Liver (tissue), 9 donors: Measurements from ENCODE around the gene CEMIP. TPM values are rescaled to one million over a fixed set of nuclear protein-coding genes. Genes with fewer than 3 reads are reported as not detected.

Source experiments
- DNase-seq: peaks from one replicate; pipeline ENCODE4 v3.0.0-alpha.2; 2017; ENCODE audit warnings: low spot score
- H3K27ac ChIP-seq, 2 donors: one replicate each; pipeline ENCODE4 v1.7.0; 2013; ENCODE audit warnings: inconsistent platforms in 2 of 2, low read length in 2 of 2, control low read depth in 1 of 2, low read depth in 1 of 2, mild to moderate bottlenecking in 1 of 2
- H3K27me3 ChIP-seq, 4 donors: one replicate each; pipeline versions ENCODE4 v1.6.1 to v1.7.0; 2013; ENCODE audit warnings: low read length in 3 of 4, inconsistent platforms in 1 of 4, mild to moderate bottlenecking in 1 of 4, moderate library complexity in 1 of 4; ENCODE audit not compliant: control insufficient read depth in 4 of 4, insufficient read depth in 4 of 4
- H3K36me3 ChIP-seq, 4 donors: one replicate each; pipeline versions ENCODE4 v1.6.1 to v1.7.0; 2013; ENCODE audit warnings: low read length in 3 of 4, mild to moderate bottlenecking in 3 of 4, low read depth in 1 of 4, moderate library complexity in 1 of 4; ENCODE audit not compliant: control insufficient read depth in 4 of 4, insufficient read depth in 3 of 4
- H3K4me1 ChIP-seq, 4 donors: one replicate each; pipeline versions ENCODE4 v1.6.1 to v1.7.0; 2013; ENCODE audit warnings: low read length in 3 of 4, mild to moderate bottlenecking in 3 of 4, moderate library complexity in 1 of 4; ENCODE audit not compliant: control insufficient read depth in 4 of 4, insufficient read depth in 4 of 4
- H3K4me3 ChIP-seq, 3 donors: one replicate each; pipeline versions ENCODE4 v1.6.1 to v1.7.0; 2013; ENCODE audit warnings: low read length in 3 of 3, control low read depth in 1 of 3, low read depth in 1 of 3, mild to moderate bottlenecking in 1 of 3
- H3K9ac ChIP-seq, 2 donors: one replicate each; pipeline ENCODE4 v1.7.0; 2013; ENCODE audit warnings: low read length in 2 of 2, mild to moderate bottlenecking in 2 of 2, moderate library complexity in 2 of 2, control low read depth in 1 of 2, low read depth in 1 of 2
- H3K9me3 ChIP-seq, 4 donors: one replicate each; pipeline versions ENCODE4 v1.6.1 to v1.7.0; 2013; ENCODE audit warnings: low read length in 3 of 4; ENCODE audit not compliant: control insufficient read depth in 4 of 4
- FOXA1 ChIP-seq: IDR thresholded peaks from 2 replicates; pipeline ENCODE4 v1.6.1; 2016; ENCODE audit warnings: antibody characterized with exemption
- FOXA2 ChIP-seq: IDR thresholded peaks from 2 replicates; pipeline ENCODE4 v1.6.1; 2016; ENCODE audit warnings: antibody characterized with exemption
- GABPA ChIP-seq, 2 donors: IDR thresholded peaks in 1 of 2; conservative IDR thresholded peaks in 1 of 2; 2 replicates each; pipeline ENCODE4 v1.6.1; 2016; ENCODE audit warnings: antibody characterized with exemption in 2 of 2, mild to moderate bottlenecking in 1 of 2, moderate library complexity in 1 of 2
- HNF4A ChIP-seq, 2 donors: conservative IDR thresholded peaks; 2 replicates each; pipeline ENCODE4 v1.6.1; 2016; ENCODE audit warnings: antibody characterized with exemption in 2 of 2, mild to moderate bottlenecking in 2 of 2
- HNF4G ChIP-seq: IDR thresholded peaks from 2 replicates; pipeline ENCODE4 v1.6.1; 2016; ENCODE audit warnings: antibody characterized with exemption
- JUND ChIP-seq, 2 donors: IDR thresholded peaks; 2 replicates each; pipeline ENCODE4 v1.6.1; 2016; ENCODE audit warnings: antibody characterized with exemption in 2 of 2
- NR2F2 ChIP-seq: IDR thresholded peaks from 2 replicates; pipeline ENCODE4 v1.6.1; 2016; ENCODE audit warnings: antibody characterized with exemption
- RAD21 ChIP-seq, 2 donors: IDR thresholded peaks; 2 replicates each; pipeline ENCODE4 v1.6.1; 2016; ENCODE audit warnings: antibody characterized with exemption in 2 of 2, mild to moderate bottlenecking in 2 of 2
- RXRA ChIP-seq, 2 donors: IDR thresholded peaks; 2 replicates each; pipeline ENCODE4 v1.6.1; 2017 to 2018; ENCODE audit warnings: antibody characterized with exemption in 2 of 2, mild to moderate bottlenecking in 1 of 2
- SP1 ChIP-seq: IDR thresholded peaks from 2 replicates; pipeline ENCODE4 v1.6.1; 2018; ENCODE audit warnings: antibody characterized with exemption, mild to moderate bottlenecking
- TAF1 ChIP-seq: conservative IDR thresholded peaks from 2 replicates; pipeline ENCODE4 v1.6.1; 2016; ENCODE audit warnings: antibody characterized with exemption, mild to moderate bottlenecking
- YY1 ChIP-seq: IDR thresholded peaks from 2 replicates; pipeline ENCODE4 v1.6.1; 2016; ENCODE audit warnings: antibody characterized with exemption, mild to moderate bottlenecking
- WGBS: extraction: QIAGEN DNeasy Blood & Tissue Kit; methylation state at CpG from one replicate; pipeline ENCODE4 v1.1.7; 2013; 5-methylcytosine and 5-hydroxymethylcytosine counted together
- polyA plus RNA-seq, 2 donors: library from polyadenylated mRNA; stranded (reverse) in 1 of 2; unstranded in 1 of 2; fragments of 200-250 nt in 1 of 2; fragments of >200 nt in 1 of 2; fragmentation: Nextera tagmentation in 1 of 2; extraction: Ambion mirVana in 1 of 2; gene quantifications; one replicate each; pipeline versions ENCODE4 v1.2.1 to v1.2.3, GENCODE V29; 2013 to 2015
- total RNA-seq, 2 donors: library from RNA; depleted of rRNA; stranded (reverse); fragments of >200 nt; gene quantifications; one replicate each; pipeline ENCODE4 v1.2.3, GENCODE V29; 2014
- TF ChIP-seq, protein P1 (sequence below): fragments of 150-350 bp; IDR thresholded peaks from 2 replicates; pipeline ENCODE4 v1.5.1; 2017; ENCODE audit warnings: improper control_type of control experiment, low read depth, low read length; ENCODE audit not compliant: missing input control
- TF ChIP-seq, protein P2 (sequence below): IDR thresholded peaks from 2 replicates; pipeline ENCODE4 v1.6.1; 2016; ENCODE audit warnings: antibody characterized with exemption
- TF ChIP-seq, protein P3 (sequence below): IDR thresholded peaks from 2 replicates; pipeline ENCODE4 v1.6.1; 2016; ENCODE audit warnings: antibody characterized with exemption
- TF ChIP-seq, protein P4 (sequence below): IDR thresholded peaks from 2 replicates; pipeline ENCODE4 v1.6.1; 2016; ENCODE audit warnings: antibody characterized with exemption
- TF ChIP-seq, protein P5 (sequence below): IDR thresholded peaks from 2 replicates; pipeline ENCODE4 v1.6.1; 2016; ENCODE audit warnings: antibody characterized with exemption, mild to moderate bottlenecking
- donor health status: healthy.
- donor health status: healthy.
- donor health status: healthy.
- donor health status: healthy.
- donor health status: healthy.

Gene CEMIP
- total and polyA plus RNA-seq, 4 donors = under 0.01 to 0.89 (median 0.21) TPM

DNA sequence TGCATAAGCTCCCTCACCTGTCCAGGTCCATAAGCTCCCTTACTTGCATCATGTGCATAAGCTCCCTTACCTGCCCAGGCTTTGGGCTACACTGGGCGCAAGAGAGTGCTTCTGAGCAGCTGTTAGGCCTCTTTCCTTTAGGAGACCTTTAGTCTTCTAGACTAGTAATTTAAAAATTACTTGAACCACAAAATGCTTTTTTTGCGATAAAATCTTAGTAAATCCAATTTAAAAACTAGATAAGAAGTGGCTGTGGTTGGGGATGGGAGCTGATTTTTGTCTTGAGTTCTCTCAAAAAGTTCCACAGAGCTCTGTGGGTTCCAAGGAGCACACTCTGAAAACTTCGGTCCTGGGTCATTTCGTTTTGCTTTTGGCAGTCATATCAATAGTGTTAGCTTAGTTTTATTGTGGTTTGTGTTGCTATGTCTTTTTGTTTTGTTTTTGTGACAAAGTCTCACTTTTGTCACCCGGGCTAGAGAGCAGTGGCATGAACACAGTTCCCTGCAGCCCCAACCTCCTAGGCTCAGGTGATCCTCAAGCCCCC lies 6.7 kb downstream of the CEMIP start (continued):
- TF ChIP-seq HNF4A (conservative IDR thresholded peaks at IDR 0.05) = no peak

DNA sequence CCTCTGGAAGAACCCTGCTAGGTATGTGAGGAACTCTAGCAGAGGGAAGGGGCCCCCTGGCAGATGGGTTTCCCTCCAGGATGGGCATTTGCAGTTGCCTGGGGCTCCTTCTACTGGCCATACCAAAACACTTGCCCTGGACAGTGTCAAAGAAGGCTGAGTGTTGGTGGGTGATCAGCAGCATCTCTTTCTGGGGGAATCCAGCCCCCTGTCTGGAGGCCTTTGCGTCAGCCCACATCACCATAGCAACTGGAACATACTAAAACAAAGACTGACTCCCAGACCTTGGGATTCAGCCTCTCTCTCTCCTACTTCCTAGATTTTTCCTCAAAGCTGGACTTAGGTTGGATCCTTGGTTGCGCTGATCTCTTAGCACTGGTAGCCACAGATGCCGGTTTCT lies 8.1 kb downstream of the CEMIP start:
- H3K9ac ChIP-seq = no peak overlapping the region
- no peaks in the 10 kb centered on the region for H3K9me3 ChIP-seq
- H3K36me3 ChIP-seq = no peaks in the 10 kb centered on the region
- H3K4me1 ChIP-seq = no peaks in the 10 kb centered on the region
- H3K27me3 ChIP-seq = peaks cover 0 to 10% (median under 1%) of the 10 kb centered on the region in 4 donors
- DNase-seq = no peak
- WGBS = 88% methylated on average over 3 of the region's 3 CpGs
- TF ChIP-seq SP1 (no peak), HNF4A (conservative IDR thresholded peaks at IDR 0.05) (no peak), RAD21 (IDR thresholded peaks at IDR 0.05) (no peak), FOXA1 (no peak), GABPA (IDR thresholded peaks at IDR 0.05 in 1 of 2, conservative IDR thresholded peaks at IDR 0.05 in 1 of 2) (no peak), YY1 (no peak), FOXA2 (no peak), TAF1 (no peak), NR2F2 (no peak), JUND (IDR thresholded peaks at IDR 0.05) (no peak), RXRA (IDR thresholded peaks at IDR 0.05) (no peak), HNF4G (no peak)
- TF ChIP-seq, protein P1, sequence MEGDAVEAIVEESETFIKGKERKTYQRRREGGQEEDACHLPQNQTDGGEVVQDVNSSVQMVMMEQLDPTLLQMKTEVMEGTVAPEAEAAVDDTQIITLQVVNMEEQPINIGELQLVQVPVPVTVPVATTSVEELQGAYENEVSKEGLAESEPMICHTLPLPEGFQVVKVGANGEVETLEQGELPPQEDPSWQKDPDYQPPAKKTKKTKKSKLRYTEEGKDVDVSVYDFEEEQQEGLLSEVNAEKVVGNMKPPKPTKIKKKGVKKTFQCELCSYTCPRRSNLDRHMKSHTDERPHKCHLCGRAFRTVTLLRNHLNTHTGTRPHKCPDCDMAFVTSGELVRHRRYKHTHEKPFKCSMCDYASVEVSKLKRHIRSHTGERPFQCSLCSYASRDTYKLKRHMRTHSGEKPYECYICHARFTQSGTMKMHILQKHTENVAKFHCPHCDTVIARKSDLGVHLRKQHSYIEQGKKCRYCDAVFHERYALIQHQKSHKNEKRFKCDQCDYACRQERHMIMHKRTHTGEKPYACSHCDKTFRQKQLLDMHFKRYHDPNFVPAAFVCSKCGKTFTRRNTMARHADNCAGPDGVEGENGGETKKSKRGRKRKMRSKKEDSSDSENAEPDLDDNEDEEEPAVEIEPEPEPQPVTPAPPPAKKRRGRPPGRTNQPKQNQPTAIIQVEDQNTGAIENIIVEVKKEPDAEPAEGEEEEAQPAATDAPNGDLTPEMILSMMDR = no peak
- TF ChIP-seq, protein P2, sequence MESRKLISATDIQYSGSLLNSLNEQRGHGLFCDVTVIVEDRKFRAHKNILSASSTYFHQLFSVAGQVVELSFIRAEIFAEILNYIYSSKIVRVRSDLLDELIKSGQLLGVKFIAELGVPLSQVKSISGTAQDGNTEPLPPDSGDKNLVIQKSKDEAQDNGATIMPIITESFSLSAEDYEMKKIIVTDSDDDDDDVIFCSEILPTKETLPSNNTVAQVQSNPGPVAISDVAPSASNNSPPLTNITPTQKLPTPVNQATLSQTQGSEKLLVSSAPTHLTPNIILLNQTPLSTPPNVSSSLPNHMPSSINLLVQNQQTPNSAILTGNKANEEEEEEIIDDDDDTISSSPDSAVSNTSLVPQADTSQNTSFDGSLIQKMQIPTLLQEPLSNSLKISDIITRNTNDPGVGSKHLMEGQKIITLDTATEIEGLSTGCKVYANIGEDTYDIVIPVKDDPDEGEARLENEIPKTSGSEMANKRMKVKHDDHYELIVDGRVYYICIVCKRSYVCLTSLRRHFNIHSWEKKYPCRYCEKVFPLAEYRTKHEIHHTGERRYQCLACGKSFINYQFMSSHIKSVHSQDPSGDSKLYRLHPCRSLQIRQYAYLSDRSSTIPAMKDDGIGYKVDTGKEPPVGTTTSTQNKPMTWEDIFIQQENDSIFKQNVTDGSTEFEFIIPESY = no peak
- TF ChIP-seq, protein P3, sequence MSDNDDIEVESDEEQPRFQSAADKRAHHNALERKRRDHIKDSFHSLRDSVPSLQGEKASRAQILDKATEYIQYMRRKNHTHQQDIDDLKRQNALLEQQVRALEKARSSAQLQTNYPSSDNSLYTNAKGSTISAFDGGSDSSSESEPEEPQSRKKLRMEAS = no peak
- TF ChIP-seq, protein P4, sequence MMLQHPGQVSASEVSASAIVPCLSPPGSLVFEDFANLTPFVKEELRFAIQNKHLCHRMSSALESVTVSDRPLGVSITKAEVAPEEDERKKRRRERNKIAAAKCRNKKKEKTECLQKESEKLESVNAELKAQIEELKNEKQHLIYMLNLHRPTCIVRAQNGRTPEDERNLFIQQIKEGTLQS = no peak
- TF ChIP-seq, protein P5, sequence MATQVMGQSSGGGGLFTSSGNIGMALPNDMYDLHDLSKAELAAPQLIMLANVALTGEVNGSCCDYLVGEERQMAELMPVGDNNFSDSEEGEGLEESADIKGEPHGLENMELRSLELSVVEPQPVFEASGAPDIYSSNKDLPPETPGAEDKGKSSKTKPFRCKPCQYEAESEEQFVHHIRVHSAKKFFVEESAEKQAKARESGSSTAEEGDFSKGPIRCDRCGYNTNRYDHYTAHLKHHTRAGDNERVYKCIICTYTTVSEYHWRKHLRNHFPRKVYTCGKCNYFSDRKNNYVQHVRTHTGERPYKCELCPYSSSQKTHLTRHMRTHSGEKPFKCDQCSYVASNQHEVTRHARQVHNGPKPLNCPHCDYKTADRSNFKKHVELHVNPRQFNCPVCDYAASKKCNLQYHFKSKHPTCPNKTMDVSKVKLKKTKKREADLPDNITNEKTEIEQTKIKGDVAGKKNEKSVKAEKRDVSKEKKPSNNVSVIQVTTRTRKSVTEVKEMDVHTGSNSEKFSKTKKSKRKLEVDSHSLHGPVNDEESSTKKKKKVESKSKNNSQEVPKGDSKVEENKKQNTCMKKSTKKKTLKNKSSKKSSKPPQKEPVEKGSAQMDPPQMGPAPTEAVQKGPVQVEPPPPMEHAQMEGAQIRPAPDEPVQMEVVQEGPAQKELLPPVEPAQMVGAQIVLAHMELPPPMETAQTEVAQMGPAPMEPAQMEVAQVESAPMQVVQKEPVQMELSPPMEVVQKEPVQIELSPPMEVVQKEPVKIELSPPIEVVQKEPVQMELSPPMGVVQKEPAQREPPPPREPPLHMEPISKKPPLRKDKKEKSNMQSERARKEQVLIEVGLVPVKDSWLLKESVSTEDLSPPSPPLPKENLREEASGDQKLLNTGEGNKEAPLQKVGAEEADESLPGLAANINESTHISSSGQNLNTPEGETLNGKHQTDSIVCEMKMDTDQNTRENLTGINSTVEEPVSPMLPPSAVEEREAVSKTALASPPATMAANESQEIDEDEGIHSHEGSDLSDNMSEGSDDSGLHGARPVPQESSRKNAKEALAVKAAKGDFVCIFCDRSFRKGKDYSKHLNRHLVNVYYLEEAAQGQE = no peak
- H3K27ac ChIP-seq = no peak overlapping the region
- no peak overlapping the region for H3K4me3 ChIP-seq
